SKM-1 treated with dmso at 0.1 percent for 144 hours (cell line): ENCODE results near the gene CD93.

ENCODE experiments used
- DNase-seq: peaks from one replicate; lab custom pipeline; 2025; ENCODE audit not compliant: unreplicated experiment; lab: John Stamatoyannopoulos, UW

The CD93 gene

GRCh38 chr20:23061734-23062561, 24.2 kb downstream of the CD93 start:
- peak; percentile 24 for DNase-seq

- no peak for DNase-seq
These were observed 24.9 kb downstream of the CD93 start for GRCh38 chr20:23061262-23061661.

- DNase-seq = no peak
These were observed 25.5 kb downstream of the CD93 start for GRCh38 chr20:23060629-23061028.

- no peak for DNase-seq
These were observed 26.3 kb downstream of the CD93 start for GRCh38 chr20:23059846-23060245.

GRCh38 chr20:23059001-23059400, 27.1 kb downstream of the CD93 start:
- no peak for DNase-seq

GRCh38 chr20:23058240-23058639, 27.9 kb downstream of the CD93 start:
- no peak for DNase-seq

GRCh38 chr20:23052904-23053303, 33.2 kb downstream of the CD93 start:
- no peak for DNase-seq

- DNase-seq = peak; percentile 60
These were observed 35.1 kb downstream of the CD93 start for GRCh38 chr20:23050847-23051627.

GRCh38 chr20:23050076-23050838, 35.9 kb downstream of the CD93 start:
- no peak for DNase-seq

GRCh38 chr20:23049201-23050075, 36.7 kb downstream of the CD93 start, which contains the start of gene THBD:
THBD (minus strand) TSS chr20:23049672; CDS start chr20:23049504, 168 bp downstream.
- no peak for DNase-seq

GRCh38 chr20:23048283-23049200, 37.6 kb downstream of the CD93 start:
- DNase-seq = peak; percentile 70

- DNase-seq = no peak
These were observed 38.3 kb downstream of the CD93 start for GRCh38 chr20:23047738-23048214.

- DNase-seq = no peak
These were observed 39.0 kb downstream of the CD93 start for GRCh38 chr20:23047001-23047737.

GRCh38 chr20:23046431-23046830, 39.7 kb downstream of the CD93 start:
- DNase-seq = no peak

GRCh38 chr20:23043376-23043775, 42.7 kb downstream of the CD93 start:
- no peak for DNase-seq

GRCh38 chr20:23042270-23042669, 43.9 kb downstream of the CD93 start:
- DNase-seq = no peak

GRCh38 chr20:23039885-23040508, 46.1 kb downstream of the CD93 start:
- DNase-seq = no peak
